Kidney (tissue), 14 donors: Measurements from ENCODE around the gene GPI. TPM values are rescaled to one million over a fixed set of nuclear protein-coding genes. Genes with fewer than 3 reads are reported as not detected.
"Not testable (repeated sequence)": the region's sequence is repeated elsewhere in the genome, so short reads cannot be mapped to it uniquely, and the experiment has no call there.

Source experiments
- DNase-seq, 5 donors: peaks; one replicate each; pipeline ENCODE4 v3.0.0-alpha.2; 2013 to 2020
- FAIRE-seq: peaks from 2 replicates; lab custom pipeline; 2012; peaks lifted over from hg19 to GRCh38; lab: Jason Lieb, UNC
- H3K27ac ChIP-seq, 2 donors: one replicate each; pipeline ENCODE4 v1.7.0; 2013; ENCODE audit warnings: low read depth in 2 of 2, low read length in 2 of 2, inconsistent platforms in 1 of 2
- H3K27me3 ChIP-seq: one replicate; pipeline ENCODE4 v1.7.1; 2013; ENCODE audit warnings: low read length, inconsistent platforms; ENCODE audit not compliant: control insufficient read depth, insufficient read depth
- H3K36me3 ChIP-seq, 3 donors: one replicate each; pipeline versions ENCODE4 v1.7.0 to v1.7.1; 2013; ENCODE audit warnings: low read length in 3 of 3, control low read depth in 1 of 3, inconsistent platforms in 1 of 3; ENCODE audit not compliant: insufficient read depth in 3 of 3, control insufficient read depth in 2 of 3
- H3K4me1 ChIP-seq, 3 donors: one replicate each; pipeline versions ENCODE4 v1.7.0 to v1.7.1; 2013; ENCODE audit warnings: low read length in 3 of 3, inconsistent platforms in 1 of 3, low read depth in 1 of 3; ENCODE audit not compliant: control insufficient read depth in 2 of 3, insufficient read depth in 2 of 3
- H3K4me3 ChIP-seq, 3 donors: one replicate each; pipeline versions ENCODE4 v1.7.0 to v1.8.1; 2013; ENCODE audit warnings: low read length in 3 of 3, control low read depth in 1 of 3, inconsistent platforms in 1 of 3
- H3K9ac ChIP-seq, 3 donors: one replicate each; pipeline versions ENCODE4 v1.7.0 to v1.7.1; 2013; ENCODE audit warnings: low read length in 3 of 3, control low read depth in 1 of 3, inconsistent platforms in 1 of 3
- H3K9me3 ChIP-seq, 3 donors: one replicate each; pipeline versions ENCODE4 v1.7.0 to v1.7.1; 2013; ENCODE audit warnings: low read length in 3 of 3, control low read depth in 1 of 3, inconsistent platforms in 1 of 3; ENCODE audit not compliant: control insufficient read depth in 2 of 3, insufficient read depth in 1 of 3
- CTCF ChIP-seq: IDR thresholded peaks from 3 replicates; pipeline ENCODE4 v1.5.1; 2012; ENCODE audit warnings: mild to moderate bottlenecking, moderate library complexity, borderline replicate concordance; ENCODE audit not compliant: insufficient read depth; ENCODE audit errors: extremely low read depth
- intact Hi-C: fragments of 100-400 bp; cut with DNase I; formaldehyde crosslinking; loops from one replicate; pipeline ENCODE4 v1.11.1; 2022
- polyA plus RNA-seq: library from polyadenylated mRNA; stranded (reverse); fragments of 350-450 nt; fragmentation: Illumina TruSeq; extraction: RNeasy Lipid Tissue Mini Kit (QIAGEN cat#74804); gene quantifications from one replicate; pipeline ENCODE4 v1.2.3, GENCODE V29; 2014; ENCODE audit warnings: low read depth, low replicate concordance; ENCODE audit not compliant: insufficient read depth
- total RNA-seq: library from RNA; stranded (reverse); fragmentation: NEBNext Ultra II Directional; extraction: Animal tissue kit (Norgen Biotek cat#: 25700); gene quantifications from one replicate; pipeline ENCODE4 v1.2.1, GENCODE V29; 2021
- donor health status: control.
- donor health status: control.
- donor health status: control.
- donor health status: control.
- donor health status: control.
- donor health status: DM: yes; HTN: yes; CAD: no.
- donor health status: Normal renal cell carcinoma (clear cell type).

GPI gene
- total and polyA plus RNA-seq, 2 donors from 2014 or later: 257 to 315 TPM

- no peak overlapping the region for H3K27ac ChIP-seq
- no peak for TF ChIP-seq CTCF
- no peak for DNase-seq
- FAIRE-seq: no peak
- no peak overlapping the region for H3K9ac ChIP-seq
- no peaks in the 10 kb centered on the region for H3K9me3 ChIP-seq
- no peaks in the 10 kb centered on the region for H3K27me3 ChIP-seq
- H3K4me3 ChIP-seq: no peak overlapping the region
- intact Hi-C loops: no loop called here
- H3K4me1 ChIP-seq: no peaks in the 10 kb centered on the region
- H3K36me3 ChIP-seq: peaks cover 26 to 86% (median 70%) of the 10 kb centered on the region in 3 donors
These were observed 21.8 kb downstream of the GPI start for GRCh38 chr19:34386645-34387445.

GRCh38 chr19:34387446-34387810 is 22.4 kb downstream of the GPI start:
- no peaks in the 10 kb centered on the region for H3K9me3 ChIP-seq
- intact Hi-C loops: no loop called here
- no peak for TF ChIP-seq CTCF
- H3K9ac ChIP-seq: no peak overlapping the region
- DNase-seq (no peak), FAIRE-seq (no peak)
- H3K4me3 ChIP-seq: no peak overlapping the region
- no peaks in the 10 kb centered on the region for H3K27me3 ChIP-seq
- peaks cover 27 to 85% (median 70%) of the 10 kb centered on the region in 3 donors for H3K36me3 ChIP-seq
- no peaks in the 10 kb centered on the region for H3K4me1 ChIP-seq
- H3K27ac ChIP-seq: no peak overlapping the region

- H3K27ac ChIP-seq, H3K9me3 ChIP-seq, H3K27me3 ChIP-seq, H3K9ac ChIP-seq, intact Hi-C loops, H3K4me3 ChIP-seq, FAIRE-seq, H3K4me1 ChIP-seq, DNase-seq: not testable (repeated sequence)
- H3K36me3 ChIP-seq: peaks cover 25 to 72% (median 62%) of the 10 kb centered on the region in 3 donors
These were observed 23.7 kb downstream of the GPI start for GRCh38 chr19:34388745-34389144.

- H3K4me3 ChIP-seq: no peak overlapping the region
- H3K27me3 ChIP-seq: no peaks in the 10 kb centered on the region
- DNase-seq (no peak), FAIRE-seq (no peak)
- no peak overlapping the region for H3K27ac ChIP-seq
- intact Hi-C loops: no loop called here
- no peak overlapping the region for H3K9ac ChIP-seq
- H3K36me3 ChIP-seq: peaks cover 19 to 54% (median 44%) of the 10 kb centered on the region in 3 donors
- TF ChIP-seq CTCF: no peak
- H3K9me3 ChIP-seq: no peaks in the 10 kb centered on the region
- H3K4me1 ChIP-seq: no peaks in the 10 kb centered on the region
These were observed 26.8 kb downstream of the GPI start for GRCh38 chr19:34391813-34392212.
